PFSK-1 (cell line): ENCODE data around the gene SLC6A17.

Experiments used
- POLR2AphosphoS5 ChIP-seq: IDR thresholded peaks from 2 replicates; pipeline ENCODE4 v1.6.1; 2012; ENCODE audit warnings: low read depth, mild to moderate bottlenecking, control low read depth, low read length, moderate library complexity
- REST ChIP-seq, 2 experiments: IDR thresholded peaks; 2 replicates each; pipeline versions ENCODE4 v1.6.1 to v1.8.0; 2011 to 2012; ENCODE audit warnings: low read depth in 2 of 2, low read length in 2 of 2, control low read depth in 1 of 2, inconsistent platforms in 1 of 2, mild to moderate bottlenecking in 1 of 2, moderate library complexity in 1 of 2; ENCODE audit not compliant: insufficient read depth in 1 of 2
- TAF1 ChIP-seq: IDR thresholded peaks from 2 replicates; pipeline ENCODE4 v1.6.1; 2012; ENCODE audit warnings: low read length, control low read depth, borderline replicate concordance; ENCODE audit not compliant: insufficient read depth

- TF ChIP-seq TAF1: no peak
- no peak for TF ChIP-seq POLR2AphosphoS5
- no peak for TF ChIP-seq REST (IDR thresholded peaks at IDR 0.05; ENCODE audit: insufficient read depth in 1 of 2, low read depth in 2 of 2, low read length in 2 of 2)
Observed at GRCh38 chr1:110206261-110206920, 56.1 kb downstream of the SLC6A17 start.
